ENCODE data around the gene TMEM260.
"Not testable (repeated sequence)": the region's sequence is repeated elsewhere in the genome, so short reads cannot be mapped to it uniquely, and the experiment has no call there.

TMEM260 gene

DNA sequence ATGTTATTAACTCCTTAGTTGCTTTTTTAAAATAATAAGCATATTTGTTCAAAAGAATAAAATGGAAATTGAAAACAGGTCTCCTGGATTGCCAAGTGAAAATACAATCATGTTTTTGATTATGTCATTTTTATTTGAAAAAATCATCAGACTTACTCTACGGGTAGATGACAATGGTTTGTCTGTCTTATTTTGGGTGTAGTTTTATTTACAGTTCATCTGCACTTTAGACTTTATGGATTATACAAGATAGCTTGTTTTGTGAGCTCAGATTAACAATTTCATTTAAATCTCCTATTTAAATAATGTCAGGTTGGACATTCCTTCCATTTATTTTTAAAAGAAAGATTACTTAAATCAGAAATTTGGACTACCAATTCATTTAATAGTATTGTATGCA is 14.8 kb downstream of the TMEM260 start:
- H3K9me3 ChIP-seq: no peaks in the 10 kb centered on the region
- H3K4me1 ChIP-seq: no peaks in the 10 kb centered on the region
- TF ChIP-seq Cebpa-rat (IDR thresholded peaks at IDR 0.05): no peak
- H3K27ac ChIP-seq: no peak overlapping the region
- H3K9ac ChIP-seq: no peak overlapping the region
- no peaks in the 10 kb centered on the region for H4K20me1 ChIP-seq
- H3K4me3 ChIP-seq: no peak overlapping the region
- H3K36me3 ChIP-seq: peaks cover 47% of the 10 kb centered on the region
- no peaks in the 10 kb centered on the region for H3K27me3 ChIP-seq
- H3K4me2 ChIP-seq: no peak overlapping the region

DNA sequence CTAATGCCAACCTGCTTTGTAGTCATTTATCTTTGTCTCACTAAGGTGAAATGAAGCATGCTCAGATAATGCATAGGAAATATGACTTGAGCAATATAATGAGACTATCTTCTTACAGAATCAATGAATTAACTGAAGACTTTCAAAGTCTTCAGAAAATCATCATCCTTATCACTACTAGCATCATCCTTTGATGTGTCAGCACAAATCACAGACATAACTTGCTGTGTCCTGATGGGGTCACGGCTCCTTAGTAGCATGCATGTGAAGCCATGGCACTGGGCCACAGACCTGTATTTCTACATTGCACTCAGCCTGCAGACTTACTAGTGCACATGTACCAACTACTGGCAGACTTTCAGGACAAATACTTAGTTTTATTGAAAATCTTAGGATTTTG is 18.9 kb downstream of the TMEM260 start:
- H3K4me3 ChIP-seq: no peak overlapping the region
- H3K9ac ChIP-seq: no peak overlapping the region
- H3K4me1 ChIP-seq: peaks cover 3% of the 10 kb centered on the region; the same call in 1 of the 2 replicates
- no peaks in the 10 kb centered on the region for H3K9me3 ChIP-seq
- H3K36me3 ChIP-seq: peaks cover 29% of the 10 kb centered on the region
- H4K20me1 ChIP-seq: no peaks in the 10 kb centered on the region
- H3K4me2 ChIP-seq: no peak overlapping the region
- H3K27ac ChIP-seq: no peak overlapping the region
- no peaks in the 10 kb centered on the region for H3K27me3 ChIP-seq
- TF ChIP-seq Cebpa-rat (IDR thresholded peaks at IDR 0.05): no peak

DNA sequence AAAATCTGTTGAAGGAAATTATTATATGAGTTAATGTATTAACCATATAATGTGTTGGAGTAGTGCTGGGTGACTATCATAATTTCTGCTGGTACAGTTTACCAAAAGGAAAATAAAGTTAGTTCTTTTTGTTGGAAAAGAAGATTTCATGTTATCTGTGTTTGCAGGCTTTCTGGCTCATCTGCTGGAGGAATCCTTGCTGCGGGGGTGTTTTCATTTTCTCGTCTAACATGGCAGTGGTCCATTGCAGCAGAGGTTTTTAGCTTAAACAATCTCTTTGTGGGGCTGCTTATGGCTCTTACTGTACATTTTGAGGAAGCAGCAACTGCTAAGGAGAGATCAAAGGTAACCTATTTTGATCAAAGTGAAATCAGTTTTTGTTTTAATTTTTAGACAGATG is 24.1 kb downstream of the TMEM260 start:
- H3K9ac ChIP-seq: no peak overlapping the region
- H3K4me1 ChIP-seq: peaks cover 6% of the 10 kb centered on the region; the same call in 1 of the 2 replicates
- H3K4me3 ChIP-seq: no peak overlapping the region
- peaks cover 19% of the 10 kb centered on the region for H3K36me3 ChIP-seq
- no peaks in the 10 kb centered on the region for H3K9me3 ChIP-seq
- H3K27me3 ChIP-seq: no peaks in the 10 kb centered on the region
- no peak for TF ChIP-seq Cebpa-rat (IDR thresholded peaks at IDR 0.05)
- no peaks in the 10 kb centered on the region for H4K20me1 ChIP-seq
- H3K27ac ChIP-seq: no peak overlapping the region
- H3K4me2 ChIP-seq: no peak overlapping the region

GRCh38 chr14:56608689-56609088 is 29.1 kb downstream of the TMEM260 start:
- H3K9me3 ChIP-seq: peaks cover 9% of the 10 kb centered on the region; the same call in 1 of the 2 replicates

GRCh38 chr14:56611663-56612062 is 32.1 kb downstream of the TMEM260 start:
- H3K4me3 ChIP-seq, H3K27ac ChIP-seq, H3K9me3 ChIP-seq, H3K9ac ChIP-seq, H3K27me3 ChIP-seq, H3K4me1 ChIP-seq, H4K20me1 ChIP-seq, H3K4me2 ChIP-seq: not testable (repeated sequence)
- H3K36me3 ChIP-seq: peaks cover 50% of the 10 kb centered on the region

More at GRCh38 chr14:56608689-56609088, 29.1 kb downstream of the TMEM260 start:
- TF ChIP-seq Cebpa-rat (IDR thresholded peaks at IDR 0.05): no peak
- no peaks in the 10 kb centered on the region for H3K27me3 ChIP-seq
- no peak overlapping the region for H3K27ac ChIP-seq
- no peak overlapping the region for H3K4me3 ChIP-seq
- H4K20me1 ChIP-seq: no peaks in the 10 kb centered on the region
- no peak overlapping the region for H3K9ac ChIP-seq
- peaks cover under 1% of the 10 kb centered on the region; the same call in 1 of the 2 replicates for H3K4me1 ChIP-seq
- no peak overlapping the region for H3K4me2 ChIP-seq
- peaks cover 43% of the 10 kb centered on the region for H3K36me3 ChIP-seq

GRCh38 chr14:56617084-56617483 is 37.5 kb downstream of the TMEM260 start:
- H3K36me3 ChIP-seq: peaks cover 53% of the 10 kb centered on the region
- TF ChIP-seq Cebpa-rat (IDR thresholded peaks at IDR 0.05): no peak
- H3K9ac ChIP-seq: no peak overlapping the region
- no peak overlapping the region for H3K4me2 ChIP-seq
- no peaks in the 10 kb centered on the region for H3K9me3 ChIP-seq
- no peak overlapping the region for H3K4me3 ChIP-seq
- H4K20me1 ChIP-seq: no peaks in the 10 kb centered on the region
- no peak overlapping the region for H3K27ac ChIP-seq
- no peaks in the 10 kb centered on the region for H3K27me3 ChIP-seq
- H3K4me1 ChIP-seq: no peaks in the 10 kb centered on the region

- no peak overlapping the region for H3K9ac ChIP-seq
- H4K20me1 ChIP-seq: no peaks in the 10 kb centered on the region
- H3K4me1 ChIP-seq: no peaks in the 10 kb centered on the region; the same call in 1 of the 2 replicates
- H3K4me2 ChIP-seq: no peak overlapping the region
- no peak for TF ChIP-seq Cebpa-rat (IDR thresholded peaks at IDR 0.05)
- H3K9me3 ChIP-seq: peaks cover 25% of the 10 kb centered on the region
- H3K36me3 ChIP-seq: peaks cover 79% of the 10 kb centered on the region
- no peak overlapping the region for H3K4me3 ChIP-seq
- no peak overlapping the region for H3K27ac ChIP-seq
- H3K27me3 ChIP-seq: no peaks in the 10 kb centered on the region
These were observed 51.1 kb downstream of the TMEM260 start for GRCh38 chr14:56630707-56631106.

- Histone ChIP-seq H3K27ac (no peak overlapping the region), H3K36me3 (peaks cover 85% of the 10 kb centered on the region), H3K4me1 (no peaks in the 10 kb centered on the region; the same call in 1 of the 2 replicates), H4K20me1 (no peaks in the 10 kb centered on the region), H3K4me2 (no peak overlapping the region), H3K9me3 (peaks cover 25% of the 10 kb centered on the region), H3K27me3 (no peaks in the 10 kb centered on the region), H3K4me3 (no peak overlapping the region), H3K9ac (no peak overlapping the region)
- no peak for TF ChIP-seq Cebpa-rat (IDR thresholded peaks at IDR 0.05)
These were observed 52.6 kb downstream of the TMEM260 start for GRCh38 chr14:56632195-56632594.

- H3K36me3 ChIP-seq: peaks cover 91% of the 10 kb centered on the region
These were observed 53.9 kb downstream of the TMEM260 start for GRCh38 chr14:56633544-56633943.

GRCh38 chr14:56635041-56635440 is 55.4 kb downstream of the TMEM260 start:
- no peak for TF ChIP-seq Cebpa-rat (IDR thresholded peaks at IDR 0.05)
- H3K36me3 ChIP-seq: peaks cover 99% of the 10 kb centered on the region

More at GRCh38 chr14:56633544-56633943, 53.9 kb downstream of the TMEM260 start:
- H3K4me3 ChIP-seq: no peak overlapping the region
- no peak overlapping the region for H3K4me2 ChIP-seq
- peaks cover 35% of the 10 kb centered on the region for H3K9me3 ChIP-seq
- H3K4me1 ChIP-seq: no peaks in the 10 kb centered on the region; the same call in 1 of the 2 replicates
- no peak overlapping the region for H3K9ac ChIP-seq
- H3K27me3 ChIP-seq: no peaks in the 10 kb centered on the region
- H4K20me1 ChIP-seq: no peaks in the 10 kb centered on the region
- no peak for TF ChIP-seq Cebpa-rat (IDR thresholded peaks at IDR 0.05)
- H3K27ac ChIP-seq: no peak overlapping the region

DNA sequence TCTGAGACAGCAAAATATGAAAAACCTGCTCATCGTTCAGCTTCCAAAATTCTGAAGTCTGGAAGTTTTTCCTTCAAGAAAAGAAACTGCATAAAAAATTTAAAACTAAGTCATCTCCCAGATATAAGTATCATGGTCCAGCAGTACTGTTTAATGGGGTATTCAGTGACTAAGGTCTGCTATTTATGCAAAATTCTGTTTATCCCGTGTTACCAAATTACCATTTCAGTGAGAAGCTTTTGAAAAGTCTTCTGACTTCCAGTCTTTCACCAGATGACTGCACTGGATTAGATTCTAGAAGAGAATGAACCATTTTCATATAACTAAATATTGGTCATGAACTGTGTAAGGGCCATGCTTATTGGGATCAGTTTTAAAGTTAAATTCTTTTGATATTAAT is 67.9 kb downstream of the TMEM260 start:
- Histone ChIP-seq H3K27me3 (no peaks in the 10 kb centered on the region), H3K4me2 (no peak overlapping the region), H3K9me3 (no peaks in the 10 kb centered on the region), H3K9ac (no peak overlapping the region), H3K27ac (no peak overlapping the region), H4K20me1 (no peaks in the 10 kb centered on the region), H3K36me3 (peaks cover 17% of the 10 kb centered on the region), H3K4me3 (no peak overlapping the region), H3K4me1 (no peaks in the 10 kb centered on the region)
- TF ChIP-seq Cebpa-rat (IDR thresholded peaks at IDR 0.05): no peak

More at GRCh38 chr14:56635041-56635440, 55.4 kb downstream of the TMEM260 start:
- Histone ChIP-seq H3K27ac (no peak overlapping the region), H3K4me2 (no peak overlapping the region), H3K9me3 (peaks cover 36% of the 10 kb centered on the region), H3K27me3 (no peaks in the 10 kb centered on the region), H3K4me1 (no peaks in the 10 kb centered on the region; the same call in 1 of the 2 replicates), H3K9ac (no peak overlapping the region), H4K20me1 (no peaks in the 10 kb centered on the region), H3K4me3 (no peak overlapping the region)
